Activated naive CD4-positive, alpha-beta T cell treated with Interleukin-2 at 50 U/mL for 16 hours (primary cell): ENCODE data around the gene ERICH6.
"Not testable (repeated sequence)": the region's sequence is repeated elsewhere in the genome, so short reads cannot be mapped to it uniquely, and the experiment has no call there.

Experiments
- DNase-seq: peaks from one replicate; pipeline ENCODE4 v3.0.0-alpha.2; 2020

The ERICH6 gene

DNA sequence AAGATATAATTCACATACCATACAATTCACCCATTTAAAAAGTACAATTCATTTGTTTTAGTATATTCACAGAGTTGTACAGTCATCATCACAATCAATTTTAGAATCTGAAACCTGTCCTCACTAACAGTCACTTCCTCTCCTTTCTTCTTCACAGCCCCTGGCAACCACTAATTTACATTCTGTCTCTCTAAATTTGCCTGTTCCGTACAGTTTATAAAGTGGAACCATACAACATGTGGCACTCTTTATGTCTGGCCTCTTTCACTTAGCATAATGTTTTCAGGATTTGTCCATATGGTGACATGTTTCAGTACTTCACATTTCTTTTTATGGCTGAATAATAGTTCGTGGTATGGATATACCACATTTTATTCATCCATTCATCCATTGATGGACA, 22.7 kb downstream of the ERICH6 start:
- no peak for DNase-seq

DNA sequence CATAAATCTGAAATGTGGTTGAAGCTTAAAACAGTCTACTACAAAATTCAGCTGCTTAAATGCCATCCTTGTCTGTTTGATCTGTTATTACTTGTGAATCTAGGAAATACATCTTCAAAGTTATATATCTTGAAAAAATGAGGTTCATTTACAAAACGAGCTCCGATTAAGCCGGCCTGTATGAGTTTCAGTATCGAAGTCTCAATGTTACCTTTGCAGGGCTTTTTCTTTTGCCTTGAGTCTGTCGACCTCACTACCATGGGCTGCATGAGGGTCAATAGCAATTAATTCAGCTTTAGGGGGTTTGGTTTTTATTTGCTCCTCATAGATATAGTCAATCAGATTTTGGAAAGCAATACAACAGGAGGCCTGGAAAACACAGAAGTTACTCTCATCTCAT, 23.2 kb downstream of the ERICH6 start:
- DNase-seq = no peak

DNA sequence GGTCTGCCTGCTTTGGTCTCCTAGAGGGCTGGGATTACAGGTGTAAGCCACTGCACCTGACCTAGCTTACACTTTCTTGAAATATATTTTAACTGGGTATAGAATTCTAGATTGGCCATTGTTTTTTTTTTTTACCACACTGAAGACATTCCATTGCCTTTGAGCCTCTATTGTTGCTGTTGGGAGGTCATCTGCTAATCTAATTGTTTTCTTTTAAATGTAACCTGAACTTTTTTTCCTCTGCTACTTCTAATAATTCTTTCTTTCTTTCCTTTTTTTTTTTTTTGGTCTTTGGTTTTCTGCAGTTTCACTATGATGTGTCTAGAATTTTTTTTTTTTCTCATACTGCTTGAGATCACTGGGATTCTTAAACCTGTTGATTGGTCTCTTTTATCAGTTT, 28.1 kb downstream of the ERICH6 start:
- no peak for DNase-seq

DNA sequence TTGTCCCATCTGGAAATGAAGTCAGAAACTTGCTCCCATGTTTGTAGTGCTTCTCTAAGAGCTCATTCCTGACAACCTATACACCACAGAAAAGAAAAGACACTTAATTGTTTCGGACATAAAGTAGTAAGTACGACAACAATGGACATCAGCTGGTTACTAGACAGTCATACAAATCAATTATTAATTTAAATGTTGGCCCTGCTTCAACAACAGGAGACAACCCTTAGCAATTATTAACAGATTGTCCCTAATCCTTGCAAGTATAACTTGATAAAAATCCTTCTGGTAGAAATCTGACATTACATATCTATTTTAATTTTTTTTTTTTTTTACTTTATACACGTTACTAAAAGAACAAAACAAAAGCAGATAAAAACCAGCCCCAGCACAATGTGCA, 29.8 kb downstream of the ERICH6 start:
- no peak for DNase-seq

DNA sequence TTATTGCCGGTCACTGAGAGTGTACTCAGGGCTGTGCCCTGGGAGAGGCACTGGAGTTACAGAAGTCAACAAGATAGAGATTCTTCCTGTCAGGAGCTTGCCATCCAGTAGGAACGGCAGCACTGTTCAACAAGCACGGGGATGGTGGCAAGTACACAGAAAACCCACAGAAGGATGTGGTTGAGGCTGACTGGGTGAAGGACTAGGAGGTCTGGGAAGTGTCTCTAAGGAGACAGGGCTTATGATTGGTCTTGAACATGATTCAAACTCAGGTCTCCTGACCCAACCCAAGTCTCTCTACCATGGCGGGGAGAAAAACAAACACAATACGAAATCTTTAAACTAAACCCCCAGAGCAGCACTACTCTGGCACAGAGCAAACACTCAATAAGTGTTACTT, 37.6 kb downstream of the ERICH6 start:
- DNase-seq = no peak

DNA sequence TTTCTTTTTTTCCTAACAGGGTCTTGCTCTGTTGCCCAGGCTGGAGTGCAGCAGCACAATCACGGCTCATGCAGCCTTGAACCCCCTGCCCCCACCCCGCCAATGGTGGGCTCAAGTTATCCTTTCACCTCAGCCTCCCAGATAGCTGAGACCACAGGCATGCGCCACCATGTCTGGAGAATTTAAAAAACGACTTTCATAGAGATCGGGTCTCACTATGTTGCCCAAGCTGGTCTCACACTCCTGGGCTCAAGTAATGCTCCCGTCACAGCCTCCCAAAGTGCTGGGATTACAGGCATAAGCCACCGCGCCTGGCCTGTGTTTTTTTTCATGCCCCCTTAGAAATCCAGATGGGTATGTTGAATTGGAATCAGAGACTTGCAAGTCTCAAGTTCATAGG, 40.3 kb downstream of the ERICH6 start:
- no peak for DNase-seq

DNA sequence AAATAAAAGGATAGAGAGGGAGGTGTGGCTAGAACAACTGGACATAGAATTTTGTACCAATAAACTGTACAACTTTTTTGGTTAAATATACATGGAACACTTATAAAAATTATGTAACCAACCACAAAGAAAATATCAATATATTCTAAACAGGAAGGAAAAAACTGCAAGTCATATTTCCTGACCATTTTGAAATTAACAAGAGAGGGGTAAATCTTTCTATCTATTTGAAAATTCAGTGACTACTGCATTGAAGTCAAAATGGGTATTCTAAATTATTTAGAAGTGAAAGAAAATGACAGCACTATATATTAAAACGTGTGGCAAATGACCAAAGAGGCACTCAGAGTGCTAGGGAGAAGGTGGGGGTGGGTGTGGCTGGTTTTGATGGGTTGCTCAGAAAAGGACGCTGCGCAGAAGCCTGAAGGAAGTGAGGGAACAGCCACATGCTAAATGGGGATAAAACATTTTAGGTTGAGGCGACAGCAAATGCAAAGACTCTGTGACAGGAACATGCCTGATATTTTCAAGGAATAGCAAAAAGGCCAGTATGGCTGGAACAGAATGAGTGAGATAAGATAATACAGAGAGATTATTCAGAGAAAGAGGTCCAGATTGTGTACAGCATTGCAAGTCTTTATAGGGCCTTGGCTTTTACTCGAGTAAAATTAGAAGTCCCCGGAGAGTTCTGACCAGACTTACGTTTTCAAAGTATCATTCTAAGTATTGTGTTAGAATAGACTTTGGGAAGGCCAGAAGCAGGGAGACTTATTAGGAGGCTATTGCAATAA, 41.1 kb downstream of the ERICH6 start:
- no peak for DNase-seq

DNA sequence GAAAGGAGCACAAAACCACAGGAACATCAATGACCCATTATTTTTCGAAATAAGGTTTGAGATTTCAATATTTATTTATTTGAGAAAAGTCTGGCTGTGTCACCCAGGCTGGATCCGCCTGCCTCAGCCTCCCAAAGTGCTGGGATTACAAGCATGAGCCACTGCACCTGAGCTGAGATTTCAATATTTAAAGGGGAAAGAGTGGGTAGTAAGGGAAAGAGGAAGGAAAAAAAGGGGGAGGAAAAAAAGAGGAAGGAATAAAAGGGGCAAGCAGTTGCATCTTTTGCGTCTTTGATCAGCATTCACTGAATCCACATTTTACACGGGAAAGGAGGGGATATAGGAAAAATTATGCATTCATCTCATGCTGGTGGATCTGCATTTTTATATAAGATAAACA, 47.4 kb downstream of the ERICH6 start:
- DNase-seq = no peak

DNA sequence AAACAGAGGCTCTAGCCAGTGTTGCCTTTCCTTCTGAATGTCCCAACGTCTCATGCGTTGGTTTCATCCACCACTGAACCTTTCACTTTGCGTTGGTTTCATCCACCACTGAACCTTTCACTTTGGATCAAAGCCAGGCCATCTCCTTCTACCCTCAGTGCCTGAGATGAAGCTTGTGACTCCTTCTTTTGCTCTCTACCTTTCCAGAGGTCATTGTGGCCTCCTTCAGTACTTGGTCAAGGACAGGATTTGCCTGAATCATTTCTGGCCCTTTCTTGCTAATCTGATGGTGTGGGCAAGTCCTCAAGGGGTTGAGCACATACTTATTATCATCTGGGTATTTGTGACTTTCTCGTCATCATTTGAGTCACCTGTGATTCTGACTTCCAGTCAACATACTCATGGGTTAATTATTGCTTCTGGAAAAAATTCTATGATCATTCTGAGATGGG, 50.6 kb downstream of the ERICH6 start:
- DNase-seq = no peak

DNA sequence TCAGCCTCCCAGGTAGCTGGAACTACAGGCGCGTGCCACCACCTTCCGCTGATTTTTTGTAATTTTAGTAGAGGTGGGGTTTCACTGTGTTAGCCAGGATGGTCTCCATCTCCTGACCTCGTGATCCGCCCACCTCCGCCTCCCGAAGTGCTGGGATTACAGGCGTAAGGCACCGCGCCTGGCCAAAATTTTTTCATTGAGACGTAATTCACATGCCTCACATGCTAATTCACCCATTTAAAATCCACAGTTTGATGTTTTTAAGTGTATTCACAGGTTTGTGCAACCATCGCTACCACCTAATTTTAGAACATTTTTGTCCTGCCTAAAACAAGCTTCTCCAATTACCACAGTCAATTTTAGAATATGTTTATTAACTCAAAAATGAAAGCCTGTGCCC, 63.5 kb downstream of the ERICH6 start:
- DNase-seq = no peak

DNA sequence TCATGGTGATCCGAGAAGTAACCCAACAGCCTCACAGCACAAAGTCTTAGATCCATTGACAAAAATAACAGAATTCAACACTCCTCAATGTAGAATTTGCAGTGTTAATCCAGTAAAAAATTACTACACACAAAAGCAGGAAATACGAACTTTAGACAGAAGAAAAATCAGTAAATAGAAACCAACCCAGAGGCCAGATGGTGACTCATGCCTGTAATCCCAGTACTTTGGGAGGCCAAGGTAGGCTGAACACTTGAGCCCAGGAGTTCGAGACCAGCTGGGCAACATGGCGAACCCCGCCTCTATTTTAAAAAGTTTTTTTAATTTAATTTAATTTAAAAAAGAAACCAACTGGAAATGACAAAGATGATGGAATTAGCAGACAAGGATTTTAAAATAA, 64.5 kb downstream of the ERICH6 start:
- DNase-seq = no peak

DNA sequence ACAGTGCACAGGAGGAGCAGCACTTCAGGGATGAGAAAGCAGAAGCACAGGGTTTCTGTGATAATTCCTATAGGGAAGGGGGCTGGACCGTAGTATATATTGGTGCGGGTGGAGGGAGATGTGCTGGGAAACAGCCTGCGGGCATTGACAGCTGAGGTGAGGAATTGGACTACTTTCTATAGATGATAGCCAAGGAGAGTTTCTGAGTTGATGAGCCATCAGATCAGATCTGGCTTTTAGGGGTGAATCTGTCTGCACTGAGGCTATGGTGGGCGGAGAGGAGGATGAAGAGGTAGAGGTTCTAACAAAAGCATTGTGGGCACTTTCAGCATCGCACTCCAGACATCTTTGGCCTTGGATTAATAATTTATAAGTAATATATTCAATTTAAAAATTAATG, 67.5 kb downstream of the ERICH6 start:
- DNase-seq = no peak

DNA sequence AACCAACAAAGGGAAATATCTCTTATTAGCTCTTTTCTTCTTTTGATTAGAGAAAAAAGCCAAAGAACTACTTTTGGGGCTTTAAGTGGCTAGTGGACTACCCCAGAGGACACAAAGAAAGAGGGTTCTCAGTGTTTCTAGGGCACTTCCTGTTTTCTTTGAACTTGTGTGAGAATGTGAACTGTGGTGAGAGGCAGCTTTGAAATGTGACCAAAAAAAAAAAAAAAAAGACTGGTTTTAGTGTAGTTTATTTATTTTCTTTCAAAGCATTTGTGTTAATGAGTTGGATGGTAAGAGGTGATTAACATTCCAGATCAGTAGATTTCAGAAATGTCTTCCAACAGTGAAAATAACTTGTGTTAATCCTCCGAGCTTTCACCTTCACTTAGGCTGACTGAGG, 68.2 kb downstream of the ERICH6 start:
- no peak for DNase-seq

DNA sequence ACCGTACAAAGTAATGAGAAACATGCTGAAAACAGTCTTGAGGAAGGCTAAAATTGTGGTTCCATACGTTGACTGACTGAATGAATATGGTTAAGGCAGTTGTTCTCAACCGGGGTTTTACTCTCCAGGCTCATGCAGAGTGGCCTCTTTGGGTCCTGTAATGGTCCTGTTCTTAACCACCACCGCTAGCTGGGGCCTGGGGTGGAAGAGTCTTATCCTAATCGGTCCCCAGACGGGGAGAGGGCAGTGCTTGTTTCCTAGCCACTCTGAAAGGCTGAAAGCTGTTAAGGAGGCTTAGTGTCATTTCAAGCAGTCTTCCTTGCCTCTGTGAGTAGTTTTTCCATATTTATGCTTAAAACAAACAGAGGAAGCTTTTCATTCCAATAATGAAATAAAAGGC, 68.6 kb downstream of the ERICH6 start:
- DNase-seq = no peak

DNA sequence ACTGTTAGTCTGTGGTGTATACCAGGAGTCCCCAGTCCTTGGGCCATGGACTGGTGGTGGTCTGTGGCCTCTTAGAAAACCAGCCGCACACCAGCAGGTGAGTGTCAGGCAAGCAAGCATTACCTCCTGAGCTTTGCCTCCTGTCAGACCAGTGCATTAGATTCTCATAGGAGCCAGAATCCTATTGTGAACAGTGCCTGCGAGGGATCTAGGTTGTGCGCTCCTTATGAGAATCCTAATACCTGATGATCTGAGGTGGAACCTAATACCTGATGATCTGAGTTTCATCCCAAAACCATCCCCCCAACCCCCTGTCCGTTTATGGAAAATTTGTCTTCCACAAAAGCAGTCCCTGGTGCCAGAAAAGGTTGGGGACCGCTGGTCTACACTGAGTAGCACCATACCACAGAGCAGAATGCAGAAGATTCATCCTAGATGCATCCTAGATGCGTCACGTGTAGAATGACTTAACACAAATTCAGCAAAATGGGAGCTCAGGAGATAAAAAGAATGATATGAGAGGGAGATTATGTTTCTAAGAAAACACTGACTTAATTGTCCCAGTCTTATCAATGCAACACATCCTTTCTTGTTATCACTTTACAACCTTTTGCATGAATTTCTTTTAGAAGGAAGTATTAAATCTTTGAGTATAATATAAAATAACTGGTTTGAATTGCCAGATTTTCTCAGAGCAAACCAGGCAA, 72.1 kb downstream of the ERICH6 start:
- DNase-seq = no peak

DNA sequence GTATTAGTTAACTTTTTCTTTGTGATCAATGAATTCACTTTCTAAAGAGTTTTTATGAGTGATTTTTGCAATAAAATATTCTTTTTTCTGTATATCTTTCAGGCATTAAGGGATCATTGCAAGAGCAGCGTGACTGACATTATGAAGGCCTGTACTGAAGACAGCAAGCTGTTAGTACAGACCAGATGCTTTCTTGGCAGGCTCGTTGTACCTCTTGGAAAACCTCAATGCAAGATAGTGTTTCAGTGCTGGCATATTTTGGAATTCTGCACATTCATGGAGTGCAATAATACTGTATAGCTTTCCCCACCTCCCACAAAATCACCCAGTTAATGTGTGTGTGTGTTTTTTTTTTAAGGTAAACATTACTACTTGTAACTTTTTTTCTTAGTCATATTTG, 76.2 kb downstream of the ERICH6 start:
- no peak for DNase-seq

DNA sequence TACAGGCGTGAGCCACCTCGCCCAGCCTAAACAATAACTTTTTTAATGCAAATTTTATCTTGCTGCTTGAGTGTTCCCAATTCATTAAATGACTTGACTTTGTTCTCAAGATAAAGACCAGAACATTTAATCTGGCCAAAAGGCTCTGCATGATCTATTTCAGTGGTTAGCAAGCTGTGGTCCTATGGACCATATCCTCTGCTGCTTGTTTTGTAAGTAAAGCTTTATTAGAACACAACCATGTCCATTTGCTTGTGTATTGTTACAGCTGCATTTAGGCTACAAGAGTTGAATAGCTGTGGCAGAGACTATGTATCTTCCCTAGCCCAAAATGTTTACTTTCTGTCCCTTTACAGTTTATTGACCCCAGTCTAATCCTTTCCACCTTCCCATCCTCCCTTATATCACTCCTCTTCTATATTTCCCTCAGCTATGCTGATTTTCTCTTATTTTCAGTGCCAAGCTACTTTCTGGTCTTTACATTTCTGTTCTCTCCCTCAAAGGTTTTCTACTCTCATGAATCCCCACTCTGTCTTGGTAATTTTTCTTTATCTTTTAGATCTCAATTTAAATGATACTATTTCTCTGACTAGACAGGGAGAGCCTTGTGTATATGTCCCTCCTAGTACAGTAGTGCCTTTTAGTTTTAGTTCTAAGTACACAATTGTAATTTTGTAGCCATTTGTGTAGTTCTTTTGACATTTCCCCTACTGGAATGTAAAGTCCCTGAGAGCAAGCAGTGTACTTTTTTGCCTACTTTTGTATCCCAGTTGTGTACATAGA, 77.4 kb downstream of the ERICH6 start:
- no peak for DNase-seq

DNA sequence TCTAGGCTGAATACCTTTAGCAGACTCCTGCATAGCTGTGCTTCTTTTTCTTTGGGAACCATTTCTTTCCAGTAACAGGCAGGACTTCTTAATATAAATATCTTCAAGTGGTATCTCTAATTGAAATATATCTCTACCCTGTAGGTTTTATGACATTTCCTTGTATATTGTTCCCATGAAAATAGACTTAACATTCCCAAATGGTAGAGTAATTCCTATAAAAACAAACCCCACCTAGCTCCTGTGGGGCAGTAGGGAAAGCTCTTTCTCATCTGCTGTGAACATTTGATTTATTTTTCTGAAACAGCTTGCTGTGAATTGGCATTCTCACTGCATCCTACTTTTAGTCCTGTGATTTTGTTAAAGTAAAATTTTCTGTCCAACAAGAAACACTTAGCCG, 79.8 kb downstream of the ERICH6 start:
- no peak for DNase-seq

DNA sequence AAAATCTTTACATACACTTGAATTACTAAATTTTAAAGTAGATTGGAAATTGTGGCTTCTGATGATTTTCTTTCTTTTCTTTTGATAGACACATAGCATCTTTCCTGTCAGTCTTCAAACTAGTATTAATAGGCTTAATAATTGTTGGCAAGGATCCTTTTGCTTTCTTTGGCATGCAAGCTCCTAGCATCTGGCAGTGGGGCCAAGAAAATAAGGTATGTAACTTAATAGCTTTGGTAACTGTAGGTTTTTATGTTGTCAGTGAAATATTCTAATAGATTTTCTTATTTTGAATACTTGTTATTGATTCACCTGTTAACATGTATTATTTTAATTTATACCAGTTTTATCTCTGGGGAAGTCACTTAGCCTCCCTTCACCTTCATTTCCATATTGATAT, 80.8 kb downstream of the ERICH6 start:
- DNase-seq = not testable (repeated sequence)

DNA sequence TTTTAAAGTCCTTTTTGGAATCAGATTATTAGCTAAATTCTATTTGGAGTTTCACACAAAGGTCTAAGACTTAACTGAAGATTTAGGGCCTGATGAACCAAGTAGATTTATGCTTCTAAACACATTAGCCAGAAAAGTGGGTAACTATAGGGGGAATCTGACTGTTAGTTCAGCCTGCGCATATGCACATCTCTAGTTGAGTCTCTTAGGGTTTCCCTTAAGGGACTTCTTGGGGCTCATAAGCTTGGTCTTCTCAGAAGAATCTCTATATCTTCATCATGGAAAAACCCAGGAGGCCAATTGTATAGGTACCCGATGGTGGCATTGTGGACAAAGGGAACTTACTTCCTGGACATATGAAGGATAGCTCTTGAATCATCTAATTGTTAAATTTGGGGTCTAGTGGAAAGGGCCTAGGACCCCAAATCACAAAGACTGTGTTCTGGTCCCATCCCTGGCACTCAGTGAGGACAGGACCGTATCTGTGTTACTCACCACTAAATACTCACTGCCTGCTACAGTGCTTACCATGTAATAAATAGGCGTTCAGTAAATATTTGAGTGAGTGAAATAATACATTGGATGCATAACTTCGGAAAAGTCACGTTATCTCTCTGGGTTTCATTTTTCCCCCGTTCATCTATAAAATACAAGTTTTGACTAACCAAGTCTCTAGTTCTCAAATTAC, 83.6 kb downstream of the ERICH6 start:
- no peak for DNase-seq

DNA sequence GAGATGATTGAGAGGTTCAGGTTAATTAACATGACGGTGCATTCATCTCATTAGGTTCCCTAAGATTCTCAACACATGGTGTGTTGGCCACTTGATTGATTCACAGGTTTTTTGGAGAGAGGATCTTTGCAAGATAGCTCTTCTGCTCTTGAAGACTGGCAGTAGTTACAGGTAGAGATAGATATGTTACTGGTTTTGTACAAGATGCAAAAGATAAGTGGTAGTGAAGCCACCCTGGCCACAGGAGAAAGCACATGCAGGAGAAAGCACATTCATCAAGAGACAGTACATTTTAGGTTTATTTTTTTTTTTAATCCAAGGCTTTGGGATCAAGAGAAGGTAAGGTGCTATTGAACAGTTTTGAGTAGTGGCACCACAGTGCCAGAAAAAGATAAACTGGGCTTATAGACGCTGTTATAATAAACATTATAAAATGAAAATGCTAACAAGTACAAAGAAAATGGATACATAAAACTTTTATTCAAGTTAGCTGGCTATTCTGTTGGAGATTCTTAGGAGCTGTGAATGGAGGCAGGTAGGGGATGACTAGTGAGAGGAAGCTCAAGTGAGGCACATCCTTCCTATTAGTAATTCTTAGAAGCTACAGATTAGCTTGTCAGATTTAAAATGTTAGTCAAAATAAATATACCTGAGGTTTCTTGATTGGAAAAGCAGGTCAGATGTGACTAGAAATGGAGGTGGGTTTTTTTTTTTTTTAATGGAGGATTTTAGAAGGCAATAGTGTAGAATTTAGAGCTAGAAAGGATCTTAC, 89.8 kb downstream of the ERICH6 start:
- no peak for DNase-seq

DNA sequence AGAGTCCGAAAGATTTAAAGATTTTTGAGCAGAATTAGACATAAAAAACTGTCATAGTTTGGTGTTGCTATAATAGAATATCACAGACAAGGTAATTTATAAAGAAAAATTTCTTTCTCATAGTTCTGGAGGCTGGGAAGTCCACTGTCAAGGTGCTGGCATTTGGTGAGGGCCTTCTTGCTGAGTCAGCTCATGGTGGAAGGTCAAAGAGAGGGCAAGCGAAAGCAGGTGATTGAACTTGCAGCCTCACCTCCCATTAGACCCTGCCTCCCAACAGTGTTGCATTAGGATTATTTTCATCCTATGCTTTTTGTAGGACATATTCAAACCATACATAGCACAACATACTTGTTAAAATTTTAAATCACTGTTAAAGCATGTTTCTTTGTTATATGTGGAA, 90.7 kb downstream of the ERICH6 start:
- DNase-seq = no peak
